T-helper 2 cell treated with Interferon-gamma antibody and Interleukin-4, amounts not matched to agents 5 μg/mL and 100 μg/mL, for 36 hours (primary cell): ENCODE data around the gene CACNG3.
"Not testable (repeated sequence)": the region's sequence is repeated elsewhere in the genome, so short reads cannot be mapped to it uniquely, and the experiment has no call there.

ENCODE experiments used
- DNase-seq: peaks from one replicate; pipeline ENCODE4 v3.0.0; 2021; ENCODE audit warnings: low spot score
- H3K27ac Mint-ChIP-seq: one replicate; pipeline ENCODE4 v1.8.0; 2021; ENCODE audit warnings: mild to moderate bottlenecking, mixed read lengths
- H3K27me3 Mint-ChIP-seq: one replicate; pipeline ENCODE4 v1.8.0; 2021; ENCODE audit warnings: low read depth, mixed read lengths
- H3K36me3 Mint-ChIP-seq: one replicate; pipeline ENCODE4 v1.8.0; 2021; ENCODE audit warnings: low read depth, mixed read lengths
- H3K4me1 Mint-ChIP-seq: one replicate; pipeline ENCODE4 v1.8.0; 2021; ENCODE audit warnings: low read depth, mixed read lengths
- H3K4me3 Mint-ChIP-seq: one replicate; pipeline ENCODE4 v1.8.0; 2022; ENCODE audit warnings: mild to moderate bottlenecking, moderate library complexity, mixed read lengths
- H3K9me3 Mint-ChIP-seq: one replicate; pipeline ENCODE4 v1.8.0; 2021; ENCODE audit warnings: mixed read lengths

CACNG3 gene

GRCh38 chr16:24332178-24332577 is 76.0 kb downstream of the CACNG3 start:
- no peaks in the 10 kb centered on the region for H3K4me1 Mint-ChIP-seq
- no peak overlapping the region for H3K27ac Mint-ChIP-seq

DNA sequence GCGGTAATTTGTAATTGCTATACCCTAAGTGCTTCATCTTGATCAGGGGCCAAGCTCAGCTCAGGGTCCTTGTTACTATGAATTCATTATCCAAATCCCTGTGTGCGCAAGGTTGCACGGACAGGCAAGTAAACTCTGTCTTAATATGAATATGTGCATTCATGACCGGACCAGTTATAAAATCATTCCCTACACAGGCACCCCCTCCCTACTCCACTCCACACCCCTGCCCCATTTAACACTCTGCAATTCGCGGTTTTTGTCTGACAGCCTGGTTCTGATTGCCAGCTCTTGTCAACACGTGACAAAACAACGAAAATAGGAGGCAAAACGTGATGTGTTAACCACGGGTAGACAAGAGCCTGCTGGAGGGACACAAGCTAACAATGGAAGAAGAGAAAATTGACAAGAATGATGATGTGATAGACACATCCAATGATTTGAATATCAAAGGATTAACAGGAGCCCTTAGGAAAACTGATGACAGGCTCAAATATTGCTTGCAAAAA is 76.5 kb downstream of the CACNG3 start:
- Mint-ChIP-seq H3K27me3 (peaks cover 3% of the 10 kb centered on the region), H3K4me3 (no peak overlapping the region), H3K36me3 (no peaks in the 10 kb centered on the region), H3K4me1 (no peaks in the 10 kb centered on the region), H3K9me3 (no peaks in the 10 kb centered on the region), H3K27ac (no peak overlapping the region)
- DNase-seq: no peak

More at GRCh38 chr16:24332178-24332577, 76.0 kb downstream of the CACNG3 start:
- H3K4me3 Mint-ChIP-seq: no peak overlapping the region
- DNase-seq: no peak
- peaks cover 3% of the 10 kb centered on the region for H3K27me3 Mint-ChIP-seq
- no peaks in the 10 kb centered on the region for H3K36me3 Mint-ChIP-seq
- no peaks in the 10 kb centered on the region for H3K9me3 Mint-ChIP-seq

DNA sequence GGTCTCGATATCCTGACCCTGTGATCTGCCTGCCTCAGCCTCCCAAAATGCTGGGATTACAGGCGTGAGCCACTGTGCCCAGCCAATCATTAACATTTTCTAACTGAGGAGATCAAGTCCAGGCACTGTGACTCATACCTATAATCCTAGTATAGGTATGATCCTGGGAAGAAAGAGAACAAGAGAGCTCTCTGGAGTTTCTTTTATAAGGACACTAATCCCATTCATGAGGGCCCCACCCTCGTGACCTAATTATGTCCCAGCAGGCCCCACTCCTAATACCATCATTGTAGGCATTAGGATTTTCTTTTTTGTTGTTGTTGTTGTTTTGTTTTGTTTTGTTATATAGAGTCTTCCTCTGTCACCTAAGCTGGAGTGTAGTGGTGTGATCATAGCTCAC is 80.4 kb downstream of the CACNG3 start:
- no peaks in the 10 kb centered on the region for H3K4me1 Mint-ChIP-seq
- H3K4me3 Mint-ChIP-seq: no peak overlapping the region
- DNase-seq: no peak
- H3K27me3 Mint-ChIP-seq: peaks cover 3% of the 10 kb centered on the region
- H3K27ac Mint-ChIP-seq: no peak overlapping the region
- H3K9me3 Mint-ChIP-seq: no peaks in the 10 kb centered on the region
- no peaks in the 10 kb centered on the region for H3K36me3 Mint-ChIP-seq

DNA sequence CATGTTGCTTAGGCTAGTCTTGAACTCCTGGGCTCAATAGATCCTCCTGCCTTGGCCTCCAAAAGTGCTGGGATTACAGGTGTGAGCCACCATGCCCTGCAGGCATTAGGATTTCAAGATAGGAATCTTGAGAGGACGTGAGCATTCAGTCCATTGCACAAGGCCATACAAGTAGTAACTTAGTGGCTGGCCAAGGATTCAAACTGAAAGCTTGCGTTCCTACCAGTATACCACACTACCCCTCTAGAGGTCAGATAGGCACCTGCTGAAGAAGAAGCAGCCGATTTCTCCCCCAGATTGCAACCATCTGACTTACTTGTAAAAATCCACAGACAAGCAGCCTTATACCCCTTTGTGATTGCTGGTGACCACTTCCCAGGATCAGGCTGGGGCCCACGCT is 80.9 kb downstream of the CACNG3 start:
- no peaks in the 10 kb centered on the region for H3K9me3 Mint-ChIP-seq
- peaks cover 3% of the 10 kb centered on the region for H3K27me3 Mint-ChIP-seq

GRCh38 chr16:24343829-24344228 is 87.7 kb downstream of the CACNG3 start:
- DNase-seq, H3K9me3 Mint-ChIP-seq, H3K27ac Mint-ChIP-seq, H3K27me3 Mint-ChIP-seq, H3K4me3 Mint-ChIP-seq, H3K36me3 Mint-ChIP-seq, H3K4me1 Mint-ChIP-seq: not testable (repeated sequence)

More for the DNA sequence above, 80.9 kb downstream of the CACNG3 start:
- no peak overlapping the region for H3K4me3 Mint-ChIP-seq
- no peaks in the 10 kb centered on the region for H3K4me1 Mint-ChIP-seq
- no peak overlapping the region for H3K27ac Mint-ChIP-seq
- H3K36me3 Mint-ChIP-seq: no peaks in the 10 kb centered on the region
- no peak for DNase-seq

- DNase-seq: no peak
- Mint-ChIP-seq H3K4me3 (no peak overlapping the region), H3K27ac (no peak overlapping the region), H3K4me1 (peaks cover 4% of the 10 kb centered on the region), H3K9me3 (no peaks in the 10 kb centered on the region), H3K36me3 (no peaks in the 10 kb centered on the region), H3K27me3 (peaks cover 3% of the 10 kb centered on the region)
Observed at GRCh38 chr16:24344784-24345183, 88.6 kb downstream of the CACNG3 start.

- H3K36me3 Mint-ChIP-seq: no peaks in the 10 kb centered on the region
- no peaks in the 10 kb centered on the region for H3K9me3 Mint-ChIP-seq
- H3K4me3 Mint-ChIP-seq: no peak overlapping the region
- no peak overlapping the region for H3K27ac Mint-ChIP-seq
- peaks cover 2% of the 10 kb centered on the region for H3K27me3 Mint-ChIP-seq
- no peak for DNase-seq
- H3K4me1 Mint-ChIP-seq: peaks cover 4% of the 10 kb centered on the region
Observed at GRCh38 chr16:24345704-24346103, 89.6 kb downstream of the CACNG3 start.

DNA sequence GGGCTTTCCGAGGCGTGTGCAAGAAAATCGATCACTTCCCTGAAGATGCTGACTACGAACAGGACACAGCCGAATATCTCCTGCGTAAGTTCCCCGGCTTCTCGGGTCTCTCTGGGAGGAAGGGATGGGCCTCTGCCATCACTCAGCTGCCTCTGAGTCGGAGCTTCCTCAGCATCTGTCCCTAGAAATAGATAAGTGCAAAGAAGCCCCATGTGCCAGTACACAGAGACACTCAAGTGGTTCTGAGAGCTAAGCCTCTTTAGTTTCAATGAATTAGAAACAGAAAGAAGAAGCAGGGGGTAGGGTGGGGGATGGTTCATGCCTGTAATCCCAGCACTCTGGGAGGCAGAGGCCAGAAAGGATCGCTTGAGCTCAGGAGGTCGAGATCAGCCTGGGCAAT is 90.6 kb downstream of the CACNG3 start:
- Mint-ChIP-seq H3K36me3 (no peaks in the 10 kb centered on the region), H3K4me3 (no peak overlapping the region), H3K9me3 (no peaks in the 10 kb centered on the region), H3K27ac (no peak overlapping the region), H3K4me1 (peaks cover 4% of the 10 kb centered on the region), H3K27me3 (no peaks in the 10 kb centered on the region)
- no peak for DNase-seq

DNA sequence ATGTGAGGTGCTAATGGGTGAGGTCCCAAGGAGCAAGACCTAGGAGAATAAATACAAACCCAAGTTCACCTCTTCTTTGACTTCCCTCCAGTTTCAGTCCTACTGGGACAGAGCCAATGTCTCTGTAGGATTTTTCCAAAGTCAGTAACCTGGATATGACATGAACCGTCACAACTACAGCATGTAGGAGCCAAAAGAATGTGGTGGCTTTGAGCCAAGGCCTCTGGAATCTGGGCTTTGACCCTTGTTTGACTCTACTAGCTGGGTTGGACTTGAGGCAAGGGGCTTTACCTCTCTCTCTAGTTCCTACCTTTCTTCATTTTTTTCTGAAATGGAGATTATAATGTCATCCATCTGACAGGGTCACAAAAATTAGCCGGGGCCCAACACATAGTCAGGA is 91.4 kb downstream of the CACNG3 start:
- Mint-ChIP-seq H3K4me3 (no peak overlapping the region), H3K9me3 (no peaks in the 10 kb centered on the region), H3K27ac (no peak overlapping the region), H3K36me3 (no peaks in the 10 kb centered on the region), H3K4me1 (peaks cover 4% of the 10 kb centered on the region), H3K27me3 (no peaks in the 10 kb centered on the region)
- DNase-seq: no peak

DNA sequence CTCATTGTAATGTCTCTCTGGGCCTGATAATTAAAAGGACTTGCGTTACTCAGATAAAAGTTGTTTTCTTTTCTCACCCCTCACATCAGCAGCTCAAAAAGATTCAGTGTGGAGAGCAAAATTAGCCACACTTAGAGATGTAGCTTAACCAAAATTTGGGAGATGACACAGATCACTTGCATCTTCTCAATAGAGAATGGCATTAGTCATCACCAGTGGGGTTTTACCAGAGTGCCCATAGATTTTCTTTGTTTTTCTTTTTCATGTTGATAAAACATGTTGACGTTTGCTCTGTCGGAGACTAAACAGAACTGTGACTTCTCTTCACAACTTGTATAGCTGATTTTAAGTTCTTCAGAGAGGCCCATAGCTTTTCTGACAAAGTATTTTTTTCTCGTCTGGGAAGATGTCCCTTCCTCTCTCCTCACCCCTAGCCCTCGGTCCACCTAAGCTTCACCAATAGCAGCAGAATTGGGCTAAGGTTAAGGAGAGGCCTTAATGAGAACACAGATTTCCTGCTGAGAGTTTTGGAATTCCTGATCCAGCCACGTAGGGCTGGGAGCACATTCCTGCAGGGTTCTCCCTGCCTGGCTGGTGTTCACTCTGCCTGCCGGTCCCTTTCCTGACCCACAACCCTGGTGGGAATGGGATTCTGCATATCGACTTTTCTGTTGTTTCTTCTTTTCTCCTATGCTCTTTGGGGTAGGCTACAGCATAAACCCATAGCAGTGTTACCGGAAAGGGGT is 92.6 kb downstream of the CACNG3 start:
- H3K4me1 Mint-ChIP-seq: peaks cover 4% of the 10 kb centered on the region
- H3K9me3 Mint-ChIP-seq: no peaks in the 10 kb centered on the region
- no peaks in the 10 kb centered on the region for H3K36me3 Mint-ChIP-seq
- DNase-seq: no peak
- H3K27ac Mint-ChIP-seq: no peak overlapping the region
- no peak overlapping the region for H3K4me3 Mint-ChIP-seq
- no peaks in the 10 kb centered on the region for H3K27me3 Mint-ChIP-seq

- Mint-ChIP-seq H3K9me3 (no peaks in the 10 kb centered on the region), H3K4me3 (no peak overlapping the region), H3K27me3 (no peaks in the 10 kb centered on the region)
Observed at GRCh38 chr16:24349320-24349719, 93.2 kb downstream of the CACNG3 start.

GRCh38 chr16:24352746-24353145 is 96.6 kb downstream of the CACNG3 start:
- no peaks in the 10 kb centered on the region for H3K27me3 Mint-ChIP-seq
- no peaks in the 10 kb centered on the region for H3K36me3 Mint-ChIP-seq
- no peak for DNase-seq
- no peaks in the 10 kb centered on the region for H3K4me1 Mint-ChIP-seq
- H3K9me3 Mint-ChIP-seq: no peaks in the 10 kb centered on the region
- H3K27ac Mint-ChIP-seq: no peak overlapping the region
- no peak overlapping the region for H3K4me3 Mint-ChIP-seq

More at GRCh38 chr16:24349320-24349719, 93.2 kb downstream of the CACNG3 start:
- DNase-seq: no peak
- Mint-ChIP-seq H3K27ac (no peak overlapping the region), H3K4me1 (peaks cover 4% of the 10 kb centered on the region), H3K36me3 (no peaks in the 10 kb centered on the region)

GRCh38 chr16:24353622-24354021 is 97.5 kb downstream of the CACNG3 start:
- Mint-ChIP-seq H3K4me1 (no peaks in the 10 kb centered on the region), H3K27ac (no peak overlapping the region), H3K4me3 (no peak overlapping the region), H3K9me3 (no peaks in the 10 kb centered on the region), H3K36me3 (no peaks in the 10 kb centered on the region), H3K27me3 (no peaks in the 10 kb centered on the region)
- no peak for DNase-seq

GRCh38 chr16:24357511-24357910 is 101.4 kb downstream of the CACNG3 start:
- Mint-ChIP-seq H3K9me3 (no peaks in the 10 kb centered on the region), H3K27me3 (no peaks in the 10 kb centered on the region), H3K27ac (no peak overlapping the region), H3K36me3 (no peaks in the 10 kb centered on the region), H3K4me3 (no peak overlapping the region), H3K4me1 (no peaks in the 10 kb centered on the region)
- no peak for DNase-seq

- Mint-ChIP-seq H3K27me3 (no peaks in the 10 kb centered on the region), H3K9me3 (no peaks in the 10 kb centered on the region), H3K36me3 (no peaks in the 10 kb centered on the region), H3K4me1 (no peaks in the 10 kb centered on the region), H3K27ac (no peak overlapping the region), H3K4me3 (no peak overlapping the region)
- no peak for DNase-seq
Observed at GRCh38 chr16:24358117-24358516, 102.0 kb downstream of the CACNG3 start.
